Transverse colon (tissue), 3 donors: Measurements from ENCODE around the gene IFT122.

Experiments
- EP300 ChIP-seq: sonication (generic); formaldehyde crosslinking; IDR thresholded peaks from one replicate; pipeline ENCODE4 v1.6.1; 2017; ENCODE audit warnings: antibody characterized with exemption, low read depth
- POLR2A ChIP-seq: fragments of 450-650 bp; IDR thresholded peaks from one replicate; pipeline ENCODE4 v1.6.1; 2016; ENCODE audit warnings: antibody characterized with exemption, mild to moderate bottlenecking, moderate library complexity
- TF ChIP-seq, protein P1 (sequence below), 5 experiments: fragments of 200-600 bp in 3 of 5; fragments of 450-650 bp in 2 of 5; sonication (generic) in 3 of 5; IDR thresholded peaks; 1 replicate in 2 of 5; 2 replicates in 3 of 5; pipeline ENCODE4 v1.5.1; 2016 to 2017; ENCODE audit warnings: antibody characterized with exemption in 5 of 5, inconsistent platforms in 3 of 5, mild to moderate bottlenecking in 2 of 5, moderate library complexity in 1 of 5

- TF ChIP-seq, protein P1, sequence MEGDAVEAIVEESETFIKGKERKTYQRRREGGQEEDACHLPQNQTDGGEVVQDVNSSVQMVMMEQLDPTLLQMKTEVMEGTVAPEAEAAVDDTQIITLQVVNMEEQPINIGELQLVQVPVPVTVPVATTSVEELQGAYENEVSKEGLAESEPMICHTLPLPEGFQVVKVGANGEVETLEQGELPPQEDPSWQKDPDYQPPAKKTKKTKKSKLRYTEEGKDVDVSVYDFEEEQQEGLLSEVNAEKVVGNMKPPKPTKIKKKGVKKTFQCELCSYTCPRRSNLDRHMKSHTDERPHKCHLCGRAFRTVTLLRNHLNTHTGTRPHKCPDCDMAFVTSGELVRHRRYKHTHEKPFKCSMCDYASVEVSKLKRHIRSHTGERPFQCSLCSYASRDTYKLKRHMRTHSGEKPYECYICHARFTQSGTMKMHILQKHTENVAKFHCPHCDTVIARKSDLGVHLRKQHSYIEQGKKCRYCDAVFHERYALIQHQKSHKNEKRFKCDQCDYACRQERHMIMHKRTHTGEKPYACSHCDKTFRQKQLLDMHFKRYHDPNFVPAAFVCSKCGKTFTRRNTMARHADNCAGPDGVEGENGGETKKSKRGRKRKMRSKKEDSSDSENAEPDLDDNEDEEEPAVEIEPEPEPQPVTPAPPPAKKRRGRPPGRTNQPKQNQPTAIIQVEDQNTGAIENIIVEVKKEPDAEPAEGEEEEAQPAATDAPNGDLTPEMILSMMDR (IDR thresholded peaks at IDR 0.05) = no peak
- no peak for TF ChIP-seq EP300
- no peak for TF ChIP-seq POLR2A
Observed at GRCh38 chr3:129442486-129442885, 2.5 kb downstream of the IFT122 start.
